Activated gamma-delta T cell treated with Interleukin-2 at 50 U/mL for 16 hours (primary cell): ENCODE measurements around the gene NDUFS7.

ENCODE experiments used
- DNase-seq: peaks from one replicate; pipeline ENCODE4 v3.0.0-alpha.2; 2020

NDUFS7 gene

DNA sequence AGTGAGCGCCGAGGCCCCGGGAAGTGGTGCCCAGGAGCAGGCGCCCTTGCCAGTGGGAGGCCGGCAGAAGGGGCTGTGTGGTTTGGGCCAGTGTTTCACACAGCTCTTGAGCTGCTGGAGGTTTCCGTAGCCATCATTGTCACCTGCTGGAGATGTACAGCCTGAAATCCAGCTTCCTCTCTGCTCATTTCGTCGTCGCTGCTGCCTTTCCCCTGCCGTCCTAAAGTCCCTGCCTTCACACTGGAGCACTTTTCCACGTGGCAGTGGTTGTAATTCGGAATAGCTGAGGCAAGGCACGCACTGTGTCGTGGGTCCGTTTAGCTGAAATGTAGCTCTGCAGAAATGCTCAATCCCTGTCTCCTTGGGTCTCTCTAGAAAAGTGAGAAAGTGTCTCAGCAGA, 36.9 kb downstream of the NDUFS7 start:
- DNase-seq: no peak

DNA sequence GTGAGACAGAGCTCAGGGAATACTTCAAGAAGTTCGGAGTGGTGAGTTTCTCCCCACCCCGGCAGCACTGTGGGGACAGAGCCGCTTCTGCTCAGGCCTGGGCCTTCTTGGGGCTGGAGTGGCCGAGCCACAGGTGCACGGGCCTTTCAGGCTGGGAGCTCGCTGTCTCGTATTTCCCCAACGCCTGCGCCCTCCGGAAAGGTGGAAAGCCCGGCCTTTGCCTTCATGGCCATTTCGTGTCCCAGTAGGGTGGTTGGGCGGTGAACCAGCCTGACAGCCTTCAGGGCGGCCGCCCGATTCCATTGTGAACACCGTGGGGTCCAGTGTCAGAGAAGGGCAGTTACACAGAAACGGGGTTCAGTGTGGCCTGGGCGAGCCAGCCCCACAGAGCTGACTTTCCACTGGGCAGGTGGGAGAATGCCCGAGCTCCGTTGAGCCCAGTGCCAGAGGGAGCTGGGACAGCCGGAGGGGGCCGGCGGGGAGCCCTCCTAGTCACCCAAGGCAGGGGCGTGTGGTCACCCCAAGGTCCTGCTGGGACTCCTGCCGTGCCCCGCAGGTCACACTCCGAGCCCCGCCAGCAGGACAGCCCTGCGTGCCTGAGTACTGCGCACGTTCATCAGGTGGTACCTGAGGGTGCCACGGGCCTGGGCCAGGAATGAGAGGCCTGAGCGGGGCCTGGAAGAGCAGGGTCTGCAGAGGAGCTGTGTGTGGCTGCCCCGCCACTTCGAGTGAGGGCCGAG, 37.7 kb downstream of the NDUFS7 start:
- no peak for DNase-seq

DNA sequence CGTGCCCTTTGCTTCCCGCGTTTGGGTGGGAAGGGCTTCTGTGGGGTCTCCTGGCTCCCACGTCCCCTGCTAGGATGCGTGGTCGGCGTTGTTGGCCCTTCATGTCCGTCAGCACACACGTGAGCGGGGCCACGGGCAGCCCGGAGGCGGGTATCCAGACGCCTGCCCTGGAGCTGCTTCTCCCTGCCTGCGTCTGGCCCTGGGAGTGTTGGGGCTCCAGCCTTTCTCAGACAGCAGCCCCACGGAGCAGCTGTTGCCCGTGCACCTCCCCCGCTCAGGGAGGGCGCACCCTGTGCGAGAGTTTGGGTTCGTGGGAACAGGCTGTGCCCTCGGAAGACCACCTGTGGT, 38.2 kb downstream of the NDUFS7 start:
- no peak for DNase-seq

GRCh38 chr19:1422360-1422759, 38.7 kb downstream of the NDUFS7 start:
- DNase-seq: no peak

DNA sequence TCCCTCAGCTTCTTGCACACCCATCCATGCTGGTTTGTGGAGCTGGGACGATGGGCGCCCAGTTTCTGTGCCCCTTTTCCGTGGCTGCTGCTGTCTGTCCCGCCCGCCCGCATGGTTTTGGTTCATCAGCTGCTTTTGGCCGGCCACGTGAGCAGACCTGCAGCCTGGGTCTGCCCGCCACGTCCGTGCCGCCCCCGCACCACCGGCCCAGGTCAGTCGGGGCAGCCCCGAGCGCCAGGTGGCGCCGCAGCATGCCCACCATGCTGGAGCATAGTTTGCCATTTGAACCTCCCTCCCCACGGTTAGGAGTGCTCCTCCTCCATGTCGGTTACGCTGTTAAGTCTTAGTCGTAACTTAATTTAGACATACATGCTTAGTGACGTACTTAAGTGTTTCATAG, 39.2 kb downstream of the NDUFS7 start:
- DNase-seq: no peak

GRCh38 chr19:1423436-1424191, 39.9 kb downstream of the NDUFS7 start:
- no peak for DNase-seq

DNA sequence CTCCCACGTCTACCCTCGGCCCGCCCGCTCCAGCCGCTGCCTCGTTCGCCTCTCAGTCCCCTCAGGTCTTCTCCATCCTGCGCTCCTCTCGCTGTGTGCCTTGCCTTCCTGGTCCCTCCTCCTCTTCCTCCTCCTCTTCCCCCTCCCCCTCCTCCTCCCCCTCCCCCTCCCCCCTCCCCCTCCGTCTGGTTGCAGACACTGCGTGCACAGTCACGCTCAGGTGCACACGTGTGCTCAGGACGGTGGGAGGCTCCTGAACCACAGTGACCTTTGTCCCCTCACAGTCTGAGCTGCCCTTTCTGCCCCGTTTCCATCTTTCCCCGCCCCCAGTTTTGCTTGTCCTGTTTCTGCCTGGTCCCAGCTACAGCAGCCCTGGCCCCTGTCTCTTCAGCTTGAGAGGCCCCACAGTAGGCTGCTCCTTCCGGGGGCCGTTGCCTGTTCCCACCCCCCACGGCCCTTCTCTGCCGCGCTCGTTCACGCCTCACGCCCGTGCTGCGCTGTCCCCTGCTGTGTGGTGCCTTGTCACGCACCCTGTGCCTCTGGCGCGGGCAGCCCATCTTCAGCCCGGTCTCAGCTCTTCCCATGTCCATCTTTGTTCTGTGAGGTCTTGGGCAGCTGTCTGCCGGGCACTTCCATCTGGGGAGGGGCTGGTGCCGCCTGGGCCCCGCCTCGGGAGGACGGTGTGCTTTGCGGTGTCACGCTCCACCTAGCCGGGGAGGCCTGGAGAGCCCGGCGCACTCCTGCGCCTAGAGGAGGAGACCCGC, 40.7 kb downstream of the NDUFS7 start:
- no peak for DNase-seq

GRCh38 chr19:1425102-1425837, 41.6 kb downstream of the NDUFS7 start:
- DNase-seq: no peak

DNA sequence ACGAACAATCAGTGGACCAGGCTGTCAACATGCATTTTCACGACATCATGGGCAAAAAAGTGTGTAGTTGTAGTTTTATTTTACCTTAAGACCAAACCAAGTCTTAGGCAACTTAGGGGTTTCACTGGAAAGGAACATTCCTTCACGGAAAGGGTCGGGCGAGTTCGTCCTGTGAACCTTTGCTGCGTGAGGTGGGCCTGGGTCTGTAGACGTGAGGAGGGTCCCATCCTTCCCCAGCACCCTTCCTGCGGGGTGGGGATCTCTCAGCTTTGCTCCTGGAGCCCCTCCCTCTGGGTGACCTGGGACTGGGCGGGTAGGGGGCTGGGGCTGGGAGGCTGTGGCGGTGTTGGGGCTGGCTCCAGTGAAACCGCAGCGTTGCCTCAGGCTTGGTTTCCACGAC, 42.2 kb downstream of the NDUFS7 start:
- no peak for DNase-seq

DNA sequence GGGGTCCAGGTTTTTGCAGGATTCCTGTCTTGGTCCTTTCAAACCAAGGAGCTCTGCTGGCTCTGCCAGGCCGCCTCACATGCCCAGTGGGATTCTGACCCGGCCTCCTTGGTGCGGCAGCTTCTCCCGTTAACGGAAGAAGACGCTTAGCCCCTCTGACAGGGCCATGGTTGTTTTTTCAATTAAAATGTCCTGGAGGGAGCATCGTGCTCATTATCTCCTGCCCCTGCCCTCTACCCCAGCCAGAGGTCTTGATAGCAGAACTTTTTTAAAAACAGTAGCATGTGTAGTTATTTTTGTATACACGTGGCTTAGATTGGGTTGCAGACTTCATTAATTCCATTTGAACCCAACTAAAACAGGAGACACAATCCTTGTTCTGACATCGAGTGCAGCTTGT, 43.0 kb downstream of the NDUFS7 start:
- no peak for DNase-seq

DNA sequence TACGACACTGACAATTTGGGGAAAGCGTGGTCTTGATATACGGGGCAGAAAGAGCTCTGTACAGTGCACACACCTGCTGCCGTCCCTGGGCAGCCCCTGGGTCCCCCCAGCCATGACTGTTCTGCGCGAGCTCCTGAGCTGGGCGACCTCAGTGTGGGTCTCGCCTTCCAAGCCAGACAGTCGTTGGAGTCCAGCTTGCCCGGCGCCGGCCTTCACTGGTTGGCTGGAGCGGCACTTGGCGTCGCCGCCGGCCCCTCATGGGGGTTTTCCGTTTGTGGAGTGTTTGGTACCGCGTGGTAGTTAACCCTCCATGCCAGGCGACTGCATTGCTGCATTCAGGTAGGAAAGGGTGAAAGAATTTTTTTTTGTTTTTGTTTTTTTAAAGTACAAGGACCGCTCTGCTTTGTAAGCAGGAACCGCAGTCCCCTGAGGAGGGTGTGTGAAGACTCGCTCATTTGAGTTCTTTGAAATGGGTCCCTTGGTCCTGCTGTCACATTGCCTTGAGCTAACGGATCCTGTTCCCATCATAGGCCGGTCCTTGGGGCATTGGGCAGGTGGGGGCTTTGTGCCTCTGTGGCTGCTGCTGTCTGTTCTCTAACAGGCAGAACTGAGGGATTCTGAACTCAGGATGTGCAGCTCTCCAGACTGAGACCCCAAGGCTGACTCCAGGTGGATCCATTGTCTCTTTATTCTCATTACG, 43.7 kb downstream of the NDUFS7 start:
- no peak for DNase-seq

- no peak for DNase-seq
Observed at GRCh38 chr19:1428738-1429391, 45.2 kb downstream of the NDUFS7 start.

GRCh38 chr19:1429750-1430149, 46.0 kb downstream of the NDUFS7 start:
- DNase-seq: no peak

DNA sequence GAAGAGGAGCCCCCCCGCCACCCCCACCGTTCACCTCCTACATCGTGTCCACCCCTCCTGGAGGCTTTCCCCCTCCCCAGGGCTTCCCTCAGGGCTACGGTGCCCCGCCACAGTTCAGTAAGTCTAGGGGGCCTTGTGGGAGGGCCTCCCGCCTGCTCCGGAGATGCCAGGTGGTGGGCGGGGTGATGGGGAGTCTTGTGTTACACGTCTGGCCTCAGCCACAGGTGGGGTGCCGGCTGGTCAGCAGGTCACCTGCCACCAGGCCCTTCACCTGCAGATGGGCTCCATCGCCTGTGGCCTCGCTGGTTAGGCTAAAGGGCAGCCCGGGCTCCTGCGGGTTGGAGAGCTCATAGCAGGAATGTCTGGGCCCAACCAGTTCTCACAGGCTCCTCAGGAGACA, 46.5 kb downstream of the NDUFS7 start:
- DNase-seq: no peak

GRCh38 chr19:1431759-1432506, 48.2 kb downstream of the NDUFS7 start:
- DNase-seq: no peak

- DNase-seq: no peak
Observed at GRCh38 chr19:1432507-1432887, 48.8 kb downstream of the NDUFS7 start.

DNA sequence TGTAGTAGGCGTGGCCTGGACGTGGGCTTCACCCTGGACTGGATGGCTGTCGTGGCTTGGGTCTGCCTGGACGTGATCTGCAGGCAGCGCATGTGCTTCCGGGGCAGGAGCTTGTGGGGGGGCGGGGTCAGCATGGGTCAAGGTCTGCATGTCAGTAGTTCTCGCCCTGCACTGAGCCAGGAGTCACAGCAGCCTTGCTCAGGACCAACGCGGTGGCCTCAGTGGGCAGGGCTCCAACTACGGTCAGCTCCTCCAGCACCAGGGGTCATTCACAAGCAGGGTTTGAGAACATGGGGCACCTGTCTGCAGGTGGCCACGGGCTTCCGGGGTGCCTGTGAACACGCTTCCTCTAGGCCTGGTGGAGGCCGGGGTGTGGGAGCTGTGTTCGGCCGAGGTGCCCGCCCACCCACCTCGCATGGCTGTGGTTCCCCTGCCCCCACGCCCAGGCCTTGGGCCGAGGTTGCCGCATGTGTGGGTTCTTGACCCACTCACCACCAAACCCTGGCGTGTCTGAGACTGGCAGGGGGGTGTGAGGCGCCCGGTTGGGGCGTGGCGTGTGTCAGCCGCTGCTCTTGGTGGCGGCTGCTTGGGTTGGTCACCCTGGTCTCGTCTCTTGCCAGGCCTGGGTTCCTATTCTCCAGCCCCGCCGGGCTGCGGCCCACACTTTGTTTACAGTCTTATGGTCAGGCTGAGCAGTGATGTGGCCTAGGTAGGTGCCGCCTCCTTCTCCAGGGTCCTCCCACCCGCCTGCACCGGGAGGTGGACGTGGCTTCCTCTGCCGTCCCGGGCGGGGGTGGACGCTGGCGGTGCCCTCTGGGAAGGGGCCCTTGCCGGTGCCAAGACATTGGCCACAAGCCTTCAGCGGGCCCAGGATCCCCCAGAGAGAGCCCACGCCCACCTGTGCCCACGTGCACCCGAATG, 49.7 kb downstream of the NDUFS7 start:
- no peak for DNase-seq

DNA sequence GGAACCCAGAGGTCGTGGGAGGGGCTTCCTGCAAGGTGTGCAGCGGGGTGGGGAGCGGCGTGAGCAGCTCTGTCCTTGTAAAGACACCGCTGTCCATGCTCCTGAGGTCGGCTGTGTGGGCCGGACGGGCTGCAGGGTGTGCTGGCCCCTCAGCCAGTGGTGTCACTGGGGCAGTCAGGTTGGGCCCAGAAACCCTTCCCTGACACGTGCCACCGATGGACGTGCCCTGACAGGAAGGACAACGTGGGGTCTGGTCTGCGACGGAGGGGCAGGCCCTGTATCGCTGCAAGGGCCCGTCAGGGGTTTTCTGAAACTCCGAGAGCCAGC, 50.3 kb downstream of the NDUFS7 start:
- no peak for DNase-seq

DNA sequence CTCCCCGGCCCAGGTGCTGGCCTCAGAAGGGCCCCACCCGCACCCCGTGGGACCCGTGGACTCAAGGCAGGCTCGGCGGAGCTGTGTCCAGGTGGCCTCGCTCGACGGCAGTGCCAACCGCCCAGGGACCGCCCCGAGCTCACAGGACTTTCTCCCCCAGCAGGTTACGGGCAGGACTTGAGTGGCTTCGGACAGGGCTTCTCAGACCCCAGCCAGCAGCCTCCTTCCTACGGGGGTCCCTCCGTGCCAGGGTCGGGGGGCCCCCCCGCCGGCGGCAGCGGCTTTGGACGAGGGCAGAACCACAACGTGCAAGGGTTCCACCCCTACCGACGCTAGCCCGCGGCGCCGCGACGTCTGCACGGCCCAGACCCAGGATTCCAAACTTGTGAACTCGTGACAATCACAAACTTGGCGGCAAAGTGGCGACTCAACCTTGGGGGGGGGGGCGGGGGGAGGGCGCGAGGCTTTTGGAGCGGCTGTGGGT, 50.9 kb downstream of the NDUFS7 start:
- no peak for DNase-seq

- no peak for DNase-seq
Observed at GRCh38 chr19:1435378-1435989, 51.8 kb downstream of the NDUFS7 start.
